CD4-positive, alpha-beta T cell (primary cell): ENCODE results near the gene PET100. TPM values are rescaled to one million over a fixed set of nuclear protein-coding genes. Genes with fewer than 3 reads are reported as not detected.
A peak's percentile ranks its signal among the peaks of the same experiment; 100 is the strongest.

Experiments used
- ATAC-seq: fragments of 200-7000 bp; cut with Tn5 transposase; one replicate; pipeline ENCODE4 v1.10.0; 2022; ENCODE audit warnings: mild to moderate bottlenecking; ENCODE audit not compliant: poor library complexity
- CTCF ChIA-PET: fragments of 350-600 bp; sonication (Branson Sonifier 250); formaldehyde crosslinking; loops from one replicate; lab custom pipeline; 2021; ENCODE audit warnings: antibody characterized with exemption, inconsistent platforms; lab: Charles Lee
- POLR2A ChIA-PET: fragments of 350-600 bp; sonication (Branson Sonifier 250); formaldehyde crosslinking; loops from one replicate; lab custom pipeline; 2021; ENCODE audit warnings: antibody characterized with exemption, inconsistent platforms; lab: Charles Lee
- DNase-seq, 14 experiments: peaks; one replicate each; pipeline ENCODE4 v3.0.0-alpha.2; 2013 to 2020; ENCODE audit warnings: mixed read lengths in 2 of 14
- H3K27ac ChIP-seq, 2 donors: one replicate each; pipeline versions ENCODE4 v1.5.1 to v1.7.0; 2013; ENCODE audit warnings: low read length in 2 of 2, low read depth in 1 of 2, mild to moderate bottlenecking in 1 of 2
- H3K27me3 ChIP-seq, 2 experiments: 1 replicate in 1 of 2; 2 replicates in 1 of 2; pipeline versions ENCODE4 v1.6.1 to v1.7.0; 2013; ENCODE audit warnings: low read length in 2 of 2, control low read depth in 1 of 2, mild to moderate bottlenecking in 1 of 2, moderate library complexity in 1 of 2; ENCODE audit not compliant: insufficient read depth in 2 of 2, control insufficient read depth in 1 of 2
- H3K36me3 ChIP-seq: one replicate; pipeline ENCODE4 v1.6.1; 2013; ENCODE audit warnings: low read length, control low read depth; ENCODE audit not compliant: insufficient read depth
- H3K4me1 ChIP-seq: one replicate; pipeline ENCODE4 v1.6.1; 2013; ENCODE audit warnings: low read length, control low read depth; ENCODE audit not compliant: insufficient read depth
- H3K4me3 ChIP-seq: one replicate; pipeline ENCODE4 v1.5.1; 2013; ENCODE audit warnings: mild to moderate bottlenecking, low read length, moderate library complexity
- H3K9me3 ChIP-seq, 2 experiments: 1 replicate in 1 of 2; 2 replicates in 1 of 2; pipeline versions ENCODE4 v1.6.1 to v1.7.0; 2013; ENCODE audit warnings: low read length in 2 of 2, mild to moderate bottlenecking in 2 of 2, control low read depth in 1 of 2, moderate library complexity in 1 of 2; ENCODE audit not compliant: control insufficient read depth in 1 of 2, insufficient read depth in 1 of 2
- H3K27ac Mint-ChIP-seq: one replicate; pipeline ENCODE4 v1.8.0; 2020; ENCODE audit warnings: mixed read lengths
- H3K27me3 Mint-ChIP-seq: one replicate; pipeline ENCODE4 v1.8.0; 2021; ENCODE audit warnings: mixed read lengths
- H3K36me3 Mint-ChIP-seq: one replicate; pipeline ENCODE4 v1.8.0; 2021; ENCODE audit warnings: low read depth, mixed read lengths
- H3K4me1 Mint-ChIP-seq: one replicate; pipeline ENCODE4 v1.8.0; 2021; ENCODE audit warnings: low read depth, mixed read lengths
- H3K4me3 Mint-ChIP-seq: one replicate; pipeline ENCODE4 v1.8.0; 2020; ENCODE audit warnings: mild to moderate bottlenecking, mixed read lengths
- H3K9me3 Mint-ChIP-seq: one replicate; pipeline ENCODE4 v1.8.0; 2020; ENCODE audit warnings: mixed read lengths
- intact Hi-C, 2 experiments: fragments of 100-400 bp; cut with DNase I in 1 of 2; cut with micrococcal nuclease in 1 of 2; formaldehyde crosslinking; loops; one replicate each; pipeline versions ENCODE4 v1.15.1 to v1.9.0; 2023 to 2025; cut with DNase I, micrococcal nuclease
- total RNA-seq, 174 experiments: library from RNA in 2 of 174; stranded (reverse) in 2 of 174; gene quantifications; one replicate each; pipeline ENCODE4 v1.2.3 and lab custom pipeline; 2021 to 2026
- TF ChIP-seq, protein P1 (sequence below): fragments of 200-600 bp; IDR thresholded peaks from one replicate; pipeline ENCODE4 v1.8.0; 2022; ENCODE audit warnings: antibody characterized with exemption, mild to moderate bottlenecking

The PET100 gene
- total RNA-seq, 2 experiments from 2014 or later: 178 to 188 TPM

DNA sequence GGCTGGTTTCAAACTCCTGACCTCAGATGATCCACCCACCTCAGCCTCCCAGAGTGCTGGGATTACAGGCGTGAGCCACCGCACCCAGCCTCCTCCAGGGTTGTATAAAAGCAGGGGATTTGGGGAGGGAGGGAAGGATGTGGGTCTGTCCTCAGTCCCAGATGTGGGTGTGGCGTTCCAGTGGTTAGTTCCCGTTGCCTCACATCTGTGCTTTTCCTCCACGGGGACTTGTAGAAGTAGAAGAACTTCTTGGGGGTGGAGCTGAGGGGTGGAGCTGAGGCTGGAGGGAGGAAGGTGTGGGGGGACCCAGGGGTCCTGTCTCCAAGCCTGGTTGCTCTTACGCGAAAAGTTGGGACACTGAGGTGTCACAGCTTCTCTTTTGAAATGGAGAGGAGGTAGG, 46.8 kb downstream of the PET100 start:
- Histone ChIP-seq H3K9me3 (no peaks in the 10 kb centered on the region), H3K4me1 (peaks cover 50% of the 10 kb centered on the region), H3K36me3 (no peaks in the 10 kb centered on the region), H3K27me3 (peaks cover 16 to 19% of the 10 kb centered on the region in 2 experiments), H3K4me3 (no peak overlapping the region), H3K27ac (no peak overlapping the region)
- no peaks in the 10 kb centered on the region for H3K9me3 Mint-ChIP-seq
- TF ChIP-seq, protein P1, sequence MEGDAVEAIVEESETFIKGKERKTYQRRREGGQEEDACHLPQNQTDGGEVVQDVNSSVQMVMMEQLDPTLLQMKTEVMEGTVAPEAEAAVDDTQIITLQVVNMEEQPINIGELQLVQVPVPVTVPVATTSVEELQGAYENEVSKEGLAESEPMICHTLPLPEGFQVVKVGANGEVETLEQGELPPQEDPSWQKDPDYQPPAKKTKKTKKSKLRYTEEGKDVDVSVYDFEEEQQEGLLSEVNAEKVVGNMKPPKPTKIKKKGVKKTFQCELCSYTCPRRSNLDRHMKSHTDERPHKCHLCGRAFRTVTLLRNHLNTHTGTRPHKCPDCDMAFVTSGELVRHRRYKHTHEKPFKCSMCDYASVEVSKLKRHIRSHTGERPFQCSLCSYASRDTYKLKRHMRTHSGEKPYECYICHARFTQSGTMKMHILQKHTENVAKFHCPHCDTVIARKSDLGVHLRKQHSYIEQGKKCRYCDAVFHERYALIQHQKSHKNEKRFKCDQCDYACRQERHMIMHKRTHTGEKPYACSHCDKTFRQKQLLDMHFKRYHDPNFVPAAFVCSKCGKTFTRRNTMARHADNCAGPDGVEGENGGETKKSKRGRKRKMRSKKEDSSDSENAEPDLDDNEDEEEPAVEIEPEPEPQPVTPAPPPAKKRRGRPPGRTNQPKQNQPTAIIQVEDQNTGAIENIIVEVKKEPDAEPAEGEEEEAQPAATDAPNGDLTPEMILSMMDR: no peak
- peaks cover 61% of the 10 kb centered on the region for H3K27me3 Mint-ChIP-seq
- ChIA-PET POLR2A (no interaction called here), CTCF (no interaction called here)
- intact Hi-C loops: no loop called here
- peaks cover 4% of the 10 kb centered on the region for H3K36me3 Mint-ChIP-seq
- peaks cover 48% of the 10 kb centered on the region for H3K4me1 Mint-ChIP-seq
- ATAC-seq (no peak), DNase-seq (no peak)
- no peak overlapping the region for H3K4me3 Mint-ChIP-seq
- no peak overlapping the region for H3K27ac Mint-ChIP-seq

DNA sequence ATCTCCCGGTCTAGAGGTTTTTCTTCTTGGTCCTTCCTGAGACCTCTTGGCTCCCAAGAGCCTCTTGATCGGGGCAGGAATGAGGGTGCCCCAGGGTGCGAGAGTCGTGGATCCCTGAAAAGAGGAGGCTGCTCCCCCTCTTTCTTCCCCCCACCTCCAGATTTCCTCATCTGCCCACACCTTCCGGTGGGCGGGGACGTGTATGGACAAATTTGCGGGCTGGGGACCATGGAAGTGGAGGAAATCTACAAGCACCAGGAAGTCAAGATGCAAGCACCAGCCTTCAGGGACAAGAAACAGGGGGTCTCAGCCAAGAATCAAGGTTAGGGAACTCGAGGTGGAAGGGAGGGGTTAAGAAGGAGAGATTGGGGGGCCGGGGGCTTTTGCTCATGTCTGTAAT, 47.3 kb downstream of the PET100 start, which contains the start of gene MCEMP1:
Gene MCEMP1 (plus strand): TSS at position 237 of the 400 bp plus-strand sequence. CDS start 31 bp downstream, at position 268.
- H3K27ac Mint-ChIP-seq: no peak within 1 kb of the TSS
- H3K4me3 Mint-ChIP-seq: peak within 1 kb of the TSS; percentile 16
- peaks cover 52% of the 10 kb centered on the region for H3K4me1 Mint-ChIP-seq
- peaks cover 9% of the 10 kb centered on the region for H3K36me3 Mint-ChIP-seq
- H3K36me3 ChIP-seq: no peaks in the 10 kb centered on the region
- no peak for ATAC-seq
- TF ChIP-seq, protein P1: no peak
- H3K9me3 Mint-ChIP-seq: no peaks in the 10 kb centered on the region
- DNase-seq: no peak
- intact Hi-C loops: no loop called here
- H3K4me1 ChIP-seq: peaks cover 54% of the 10 kb centered on the region
- no peaks in the 10 kb centered on the region for H3K9me3 ChIP-seq
- H3K27ac ChIP-seq: no peak within 1 kb of the TSS
- CTCF ChIA-PET: no interaction called here
- peaks cover 57% of the 10 kb centered on the region for H3K27me3 Mint-ChIP-seq
- no peak within 1 kb of the TSS for H3K4me3 ChIP-seq
- POLR2A ChIA-PET: no interaction called here
- H3K27me3 ChIP-seq: peaks cover 16 to 17% of the 10 kb centered on the region in 2 experiments

DNA sequence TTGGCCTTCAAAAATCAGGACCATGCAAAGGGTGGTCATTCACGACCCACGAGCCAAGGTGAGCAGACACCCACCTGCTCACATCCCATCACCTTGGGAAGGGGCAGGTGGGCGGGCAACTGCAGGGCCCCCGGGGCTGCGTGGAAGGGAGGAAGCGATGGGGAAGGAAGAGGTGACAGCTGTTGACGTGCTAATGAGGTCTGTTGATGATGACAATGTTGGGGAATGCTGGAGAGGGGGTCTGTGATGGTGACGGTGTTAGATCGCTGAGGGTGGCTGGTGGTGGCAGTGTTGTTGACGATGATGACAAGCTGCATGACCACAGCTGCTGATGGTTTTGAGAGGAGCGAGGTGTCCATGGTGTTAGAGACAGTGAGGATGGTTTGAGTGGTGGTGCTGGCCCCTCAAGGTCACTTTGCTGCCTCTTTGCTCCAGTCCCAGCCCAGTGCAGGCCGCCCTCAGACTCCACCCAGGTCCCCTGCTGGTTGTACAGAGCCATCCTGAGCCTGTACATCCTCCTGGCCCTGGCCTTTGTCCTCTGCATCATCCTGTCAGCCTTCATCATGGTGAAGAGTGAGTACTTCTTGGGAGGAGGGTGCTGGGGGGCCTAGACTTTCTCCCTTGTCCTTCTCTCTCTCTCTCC, 48.2 kb downstream of the PET100 start:
- Histone ChIP-seq H3K4me1 (peaks cover 63% of the 10 kb centered on the region), H3K27me3 (peaks cover 12 to 15% of the 10 kb centered on the region in 2 experiments), H3K9me3 (no peaks in the 10 kb centered on the region), H3K4me3 (no peak overlapping the region), H3K27ac (no peak overlapping the region), H3K36me3 (peaks cover 4% of the 10 kb centered on the region)
- Mint-ChIP-seq H3K9me3 (no peaks in the 10 kb centered on the region), H3K27ac (no peak overlapping the region), H3K4me1 (peaks cover 54% of the 10 kb centered on the region), H3K4me3 (no peak overlapping the region), H3K36me3 (peaks cover 15% of the 10 kb centered on the region), H3K27me3 (peaks cover 51% of the 10 kb centered on the region)
- CTCF ChIA-PET: interaction anchor here (0.9 to 1.5 kb wide), 2 partner anchors 25 to 121 kb away, joined by 4 read pairs; no protein-coding TSS in a partner anchor
- POLR2A ChIA-PET: no interaction called here
- DNase-seq (peak in 1 of 14 experiments; percentile 38), ATAC-seq (no peak)
- intact Hi-C loops: no loop called here
- TF ChIP-seq, protein P1: no peak
